HG02642 (cell line): ENCODE data around the gene RAD18.

Experiments used
- ATAC-seq: cut with Tn5 transposase; IDR thresholded peaks from one replicate; pipeline ENCODE4 v1.9.1; 2021; ENCODE audit warnings: mild to moderate bottlenecking; ENCODE audit not compliant: unreplicated experiment, poor library complexity

The RAD18 gene

DNA sequence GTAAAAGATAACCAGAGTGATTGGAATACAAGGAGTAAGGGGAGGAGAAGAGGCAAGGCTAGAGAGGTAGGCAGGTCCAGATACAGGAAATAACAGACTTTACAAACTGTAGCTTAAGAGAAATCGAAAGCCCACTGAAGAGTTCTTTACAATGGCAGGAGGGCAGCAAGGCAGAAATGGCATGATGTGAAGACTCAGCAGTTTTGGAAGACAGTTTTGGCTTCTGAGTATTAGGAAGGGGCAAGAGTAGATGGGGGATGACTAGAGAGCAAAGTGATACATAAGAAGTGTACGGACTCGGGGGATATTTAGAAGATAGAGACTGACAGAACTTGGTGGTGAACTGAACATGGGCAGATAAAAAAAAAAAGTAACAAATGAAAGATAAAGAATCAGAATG, 54.1 kb downstream of the RAD18 start:
- ATAC-seq: no peak

GRCh38 chr3:8903191-8903590, 60.1 kb downstream of the RAD18 start:
- no peak for ATAC-seq

DNA sequence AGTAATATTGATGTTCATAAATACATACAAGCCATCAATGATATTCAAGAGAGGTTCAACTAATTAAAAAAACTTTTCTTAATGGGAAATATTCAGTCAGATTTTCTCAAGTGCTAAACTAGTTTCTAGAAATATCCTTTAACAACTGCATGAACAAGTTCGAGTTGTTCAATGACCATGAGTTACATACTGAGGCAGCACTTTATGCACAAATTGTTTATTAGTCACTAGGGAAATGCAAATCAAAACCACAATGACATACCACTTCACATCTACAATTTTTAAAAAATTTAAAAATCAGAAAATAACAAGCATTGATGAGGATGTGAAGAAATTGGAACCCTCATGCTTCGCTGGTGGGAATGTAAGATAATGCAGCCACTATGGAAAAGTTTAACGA, 62.4 kb downstream of the RAD18 start:
- ATAC-seq: no peak

DNA sequence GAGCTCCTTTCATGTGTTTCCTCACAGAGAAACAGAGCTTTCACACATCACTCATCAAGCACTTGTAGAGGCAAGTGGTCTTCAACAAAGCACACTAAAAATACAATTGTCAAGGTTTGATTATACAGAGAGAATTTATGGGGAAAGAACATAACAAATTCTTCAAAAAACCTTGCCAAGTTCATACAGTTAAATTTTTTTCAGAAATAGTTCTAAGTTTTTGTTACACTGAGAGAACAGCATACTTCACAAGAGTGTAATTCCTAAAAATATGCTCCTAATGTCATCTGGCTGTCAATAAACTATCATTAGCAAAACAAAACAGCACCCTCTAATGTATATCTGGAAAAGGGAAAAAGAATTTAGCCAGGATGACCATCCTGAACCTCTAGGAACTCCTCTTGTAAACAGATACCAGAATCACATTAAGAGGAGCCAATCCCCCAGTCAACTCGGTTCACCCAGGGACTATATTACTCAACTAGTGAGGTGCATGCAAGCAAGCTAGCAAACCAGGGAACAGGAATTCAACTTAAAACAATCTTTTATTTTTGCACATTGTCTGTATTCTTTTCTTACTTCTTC, 63.3 kb downstream of the RAD18 start:
- ATAC-seq: no peak

DNA sequence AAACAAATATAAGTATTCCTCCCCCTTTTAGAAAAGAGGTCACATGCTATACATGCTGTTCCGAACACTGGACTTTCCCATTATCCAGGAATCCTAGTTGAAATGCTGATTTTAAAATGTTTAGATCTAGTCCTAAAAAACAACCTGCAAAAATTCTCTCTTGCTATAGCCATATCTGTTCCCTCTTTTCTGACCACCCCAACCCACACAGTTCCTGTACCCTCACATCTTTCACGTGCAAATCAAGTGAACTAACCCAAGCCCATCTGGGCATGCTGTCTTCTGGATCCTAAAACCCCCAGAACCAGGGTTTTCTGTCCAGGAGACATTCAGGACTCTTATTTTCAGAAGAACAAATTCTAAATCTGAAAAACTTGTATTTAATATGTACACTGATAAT, 67.4 kb downstream of the RAD18 start:
- ATAC-seq: no peak

DNA sequence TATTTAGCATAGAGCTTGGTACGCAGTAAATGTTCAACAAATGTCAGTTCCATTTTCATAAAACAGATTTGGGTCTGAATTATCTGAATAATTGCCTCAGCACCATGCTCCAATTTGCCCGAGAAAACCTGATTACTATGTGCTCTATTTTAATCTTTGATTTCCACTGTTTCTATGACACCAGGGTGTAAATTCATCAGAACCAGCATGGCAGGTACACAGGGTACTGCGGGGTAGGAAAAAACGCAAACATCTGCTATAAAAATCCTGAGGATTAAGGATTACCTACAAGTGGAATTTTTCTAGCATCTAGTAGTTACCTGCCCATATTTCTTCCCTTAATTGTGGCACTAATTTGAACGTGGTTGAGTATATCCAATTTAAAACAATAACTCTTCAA, 70.3 kb downstream of the RAD18 start:
- ATAC-seq: no peak

DNA sequence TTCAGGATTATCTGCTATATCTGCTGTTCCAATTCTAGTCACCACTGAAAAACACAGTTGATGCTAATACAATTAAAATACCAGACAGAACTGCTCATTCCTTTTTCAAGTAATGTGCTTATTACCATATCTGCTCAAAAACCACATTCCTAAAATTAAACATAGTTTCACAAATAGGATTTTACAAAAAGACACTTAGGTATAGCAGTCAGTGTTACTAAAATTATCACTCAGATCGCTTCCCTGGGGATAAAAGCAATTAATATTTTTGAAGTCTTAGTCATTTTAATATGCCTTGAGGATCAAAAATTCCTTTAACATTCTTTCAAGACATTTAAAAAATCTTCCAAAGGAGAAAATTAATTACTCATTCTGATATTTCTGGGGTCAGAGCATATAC, 71.5 kb downstream of the RAD18 start:
- ATAC-seq: no peak

DNA sequence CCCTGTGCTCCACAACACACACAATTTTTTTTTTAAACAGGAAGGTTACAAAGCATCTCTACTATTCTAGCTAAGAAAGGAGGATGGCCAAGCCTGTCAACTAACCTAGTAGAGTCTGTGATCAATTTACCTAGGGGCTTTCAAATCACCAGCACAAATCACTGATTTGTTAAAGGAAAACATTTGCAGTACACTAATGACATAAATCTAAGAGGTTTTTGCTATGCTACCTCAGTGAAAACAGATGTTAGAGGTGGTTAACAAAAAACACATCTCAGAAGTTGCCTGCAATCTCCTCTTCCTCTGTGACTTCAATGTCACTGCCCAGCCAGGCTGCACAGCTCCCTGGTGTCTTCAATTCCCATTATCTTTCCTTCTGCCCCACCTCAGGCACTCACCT, 72.0 kb downstream of the RAD18 start:
- ATAC-seq: no peak

DNA sequence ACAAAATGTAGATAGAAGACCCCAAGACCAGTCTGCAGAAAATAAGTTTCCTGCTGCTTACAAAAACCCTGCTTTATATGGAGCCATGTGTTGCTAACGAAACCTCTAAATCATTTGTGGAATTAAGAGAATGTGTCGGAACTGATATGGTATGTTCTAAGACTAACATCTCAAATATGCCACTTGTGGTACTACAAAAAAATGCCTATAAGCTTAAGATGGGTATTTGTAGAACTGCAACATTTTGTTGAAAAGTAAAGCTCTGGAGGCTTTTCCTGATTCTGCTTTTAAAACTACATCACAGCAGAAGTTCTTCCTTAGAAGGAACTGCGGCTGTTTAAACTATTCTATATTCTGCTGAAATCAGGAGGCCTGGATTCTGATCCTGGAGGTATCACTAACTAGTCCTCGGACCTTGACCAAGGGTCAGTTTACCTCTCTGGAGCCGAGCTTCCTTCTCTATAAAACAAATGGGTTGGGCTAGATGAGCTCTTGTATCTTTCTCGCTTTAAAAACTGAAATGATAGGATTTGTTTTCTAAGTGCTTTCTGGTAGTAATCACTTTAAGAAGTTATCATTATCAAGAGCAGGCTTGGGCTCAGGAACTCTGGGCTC, 74.9 kb downstream of the RAD18 start:
- no peak for ATAC-seq

DNA sequence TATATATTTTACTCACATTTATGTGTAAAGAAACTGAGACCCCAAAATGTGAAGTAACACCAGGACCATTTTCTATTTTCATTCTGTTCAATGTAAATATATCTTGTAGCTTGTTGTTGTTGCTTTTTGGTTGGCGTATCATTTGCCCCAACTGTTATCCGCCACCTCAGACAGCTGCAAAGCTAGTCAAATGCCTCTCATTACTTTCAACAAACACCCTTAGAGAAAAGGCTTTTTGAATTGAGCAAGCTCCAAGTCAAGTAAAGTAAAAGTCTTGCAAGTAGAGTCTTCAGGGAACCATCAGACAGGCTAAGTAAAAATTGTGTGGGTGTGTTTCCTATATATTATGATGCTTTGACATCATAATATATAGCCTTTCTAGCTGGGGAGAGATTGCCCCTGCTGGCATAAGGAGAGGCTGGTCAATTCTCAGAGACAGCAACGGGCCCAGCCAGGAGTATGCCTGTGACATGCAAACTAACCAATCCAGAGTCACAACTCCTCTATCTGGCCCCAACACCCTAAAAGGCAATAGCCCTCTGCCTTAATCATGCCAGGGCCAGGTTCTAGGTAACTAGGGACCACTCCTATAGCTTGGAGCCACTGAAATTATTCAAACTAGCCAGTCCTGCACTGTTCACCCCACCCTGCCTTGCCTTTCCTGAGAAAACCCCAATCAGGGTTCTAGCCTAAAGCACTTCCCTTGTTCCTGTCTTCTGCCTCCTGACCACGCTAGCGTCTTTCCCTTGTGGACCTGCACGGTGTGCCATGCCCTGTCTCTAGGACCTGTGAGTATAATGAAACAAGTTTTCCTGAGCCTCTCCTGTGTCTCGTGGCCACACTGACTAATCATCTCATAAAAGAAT, 75.6 kb downstream of the RAD18 start:
- no peak for ATAC-seq

DNA sequence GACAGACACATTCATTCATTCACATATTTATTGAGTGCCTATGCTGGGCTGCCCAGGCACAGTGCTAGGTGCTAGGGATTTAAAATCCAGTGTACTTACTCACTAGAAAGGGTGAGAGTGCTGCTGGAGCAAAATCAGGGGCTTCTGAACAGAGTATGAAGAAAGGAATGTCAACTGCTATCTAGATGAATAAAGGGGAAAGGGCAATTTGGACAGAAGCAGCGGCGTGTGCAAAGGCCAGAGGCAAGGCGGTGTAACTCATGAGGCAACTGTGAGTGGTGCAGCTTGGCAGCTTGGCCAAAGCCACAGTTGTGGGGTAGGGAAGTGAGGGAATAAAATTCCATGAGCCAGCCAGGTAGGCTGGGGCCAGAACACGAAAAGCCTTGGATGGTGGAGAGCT, 76.7 kb downstream of the RAD18 start:
- ATAC-seq: no peak

- ATAC-seq: no peak
Observed at GRCh38 chr3:8885536-8886316, 77.5 kb downstream of the RAD18 start.

- no peak for ATAC-seq
Observed at GRCh38 chr3:8884630-8885290, 78.5 kb downstream of the RAD18 start.

GRCh38 chr3:8882642-8883041, 80.6 kb downstream of the RAD18 start:
- peak; percentile 44 for ATAC-seq

DNA sequence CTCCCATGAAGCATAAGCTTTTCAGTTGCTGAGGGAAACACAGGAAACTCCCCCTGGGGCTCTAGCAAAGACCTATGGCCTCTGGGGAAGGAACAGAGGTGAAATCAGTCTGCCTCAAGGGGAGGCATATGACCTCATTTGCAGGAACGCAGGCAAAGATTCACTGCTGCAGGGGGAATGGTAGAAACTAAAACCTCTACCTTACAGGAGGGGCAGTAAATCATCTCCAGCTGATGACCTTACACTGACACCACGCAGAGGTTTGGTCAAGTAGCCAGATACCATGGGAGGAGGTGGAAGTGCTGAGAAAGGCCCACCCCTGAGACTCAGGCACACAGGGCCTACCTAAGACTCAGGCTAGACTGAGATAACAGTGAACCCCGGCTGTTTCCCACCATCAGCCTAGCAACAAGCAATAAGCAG, 81.1 kb downstream of the RAD18 start:
- peak; percentile 63 for ATAC-seq

GRCh38 chr3:8879347-8879944, 83.8 kb downstream of the RAD18 start:
- no peak for ATAC-seq

DNA sequence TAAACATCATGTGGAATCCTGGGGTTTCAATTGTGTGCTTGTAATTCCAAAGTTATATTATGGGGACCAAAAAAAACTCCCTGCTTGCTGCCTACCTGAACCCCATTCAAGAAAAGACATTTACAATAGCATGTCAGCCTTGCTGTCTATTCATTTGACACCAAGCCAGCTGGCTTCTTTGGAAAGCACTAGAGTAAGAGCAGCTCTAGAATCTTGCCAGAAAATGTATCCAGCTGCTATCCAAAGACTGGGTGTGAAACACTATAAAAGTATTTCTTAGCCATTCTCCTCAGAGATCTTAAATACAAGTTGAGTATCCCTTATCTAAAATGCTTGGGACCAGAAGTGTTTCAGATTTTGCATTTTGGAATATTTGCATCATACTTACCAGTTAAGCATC, 87.4 kb downstream of the RAD18 start:
- ATAC-seq: no peak

- ATAC-seq: no peak
Observed at GRCh38 chr3:8873740-8874139, 89.5 kb downstream of the RAD18 start.

DNA sequence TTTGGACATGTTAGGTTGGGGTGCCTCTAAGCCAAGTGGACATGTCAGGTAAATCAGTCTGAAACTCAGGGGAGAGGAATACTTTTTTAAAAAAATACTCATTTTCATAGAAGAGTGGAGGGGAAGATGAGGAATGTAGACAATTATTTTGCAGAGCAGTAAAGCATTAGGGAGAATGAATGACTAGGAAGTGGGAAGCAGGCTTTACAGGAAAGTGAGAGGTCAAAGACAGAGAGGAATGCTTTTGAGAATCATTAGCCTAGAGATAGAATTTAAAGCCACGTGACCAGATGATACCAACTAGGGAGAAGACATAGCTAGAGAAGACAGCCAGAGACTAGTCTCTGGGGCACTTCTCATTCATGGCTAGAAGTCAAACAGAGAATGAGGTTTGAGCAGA, 91.0 kb downstream of the RAD18 start:
- ATAC-seq: no peak

DNA sequence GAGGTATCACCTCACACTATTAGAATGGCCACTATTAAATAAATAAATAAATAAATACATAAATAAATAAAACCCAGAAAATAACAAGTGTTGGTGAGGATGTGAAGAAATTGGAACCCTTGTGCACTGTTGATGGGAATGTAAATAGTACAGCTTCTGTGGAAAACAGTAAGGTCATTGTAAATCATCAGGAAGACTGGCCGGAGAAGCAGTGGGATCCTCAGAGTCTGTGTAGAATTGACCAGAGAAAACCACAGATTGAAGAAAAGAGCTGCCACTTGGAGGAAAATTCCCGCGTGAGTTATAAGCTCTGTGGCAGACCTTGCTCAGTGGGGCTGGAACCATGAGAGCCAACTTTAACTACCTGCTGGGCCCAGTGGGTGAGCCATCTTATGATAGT, 92.0 kb downstream of the RAD18 start:
- no peak for ATAC-seq
